GM12875 (cell line): ENCODE measurements around the gene PATE4.

ENCODE experiments used
- H3K4me3 ChIP-seq: one replicate; pipeline ENCODE4 v1.5.1; 2011; ENCODE audit warnings: low read depth, low read length, control low read depth
- TF ChIP-seq, protein P1 (sequence below): IDR thresholded peaks from 2 replicates; pipeline ENCODE4 v1.5.1; 2011; ENCODE audit warnings: low read depth, mild to moderate bottlenecking, control low read depth, inconsistent platforms, low read length, moderate library complexity, borderline replicate concordance; ENCODE audit not compliant: insufficient read depth

Gene PATE4, protein sequence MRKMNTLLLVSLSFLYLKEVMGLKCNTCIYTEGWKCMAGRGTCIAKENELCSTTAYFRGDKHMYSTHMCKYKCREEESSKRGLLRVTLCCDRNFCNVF

DNA sequence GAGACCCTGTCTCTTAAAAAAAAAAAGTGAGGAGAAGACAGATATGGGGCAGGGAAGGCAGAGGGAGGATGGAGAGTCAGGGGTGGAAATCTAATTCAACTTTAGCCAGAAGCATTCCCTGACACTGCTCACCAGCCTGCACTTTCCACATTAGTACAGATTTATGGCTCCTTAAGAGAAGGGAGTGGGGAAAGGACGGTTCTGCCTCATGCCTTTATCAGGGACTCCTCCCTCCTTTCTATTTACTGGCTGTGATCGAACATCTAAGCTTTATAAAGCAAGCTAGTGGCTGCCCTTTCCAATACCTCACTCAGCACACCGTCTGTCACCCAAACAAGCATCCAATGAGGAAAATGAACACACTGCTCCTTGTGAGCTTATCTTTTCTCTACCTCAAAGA lies at the start of gene PATE4:
TSS of gene PATE4 (plus strand) at position 301 of the 400 bp plus-strand sequence. CDS start at position 345, 44 bp downstream.
- H3K4me3 ChIP-seq: no peak within 1 kb of the TSS
- TF ChIP-seq, protein P1, sequence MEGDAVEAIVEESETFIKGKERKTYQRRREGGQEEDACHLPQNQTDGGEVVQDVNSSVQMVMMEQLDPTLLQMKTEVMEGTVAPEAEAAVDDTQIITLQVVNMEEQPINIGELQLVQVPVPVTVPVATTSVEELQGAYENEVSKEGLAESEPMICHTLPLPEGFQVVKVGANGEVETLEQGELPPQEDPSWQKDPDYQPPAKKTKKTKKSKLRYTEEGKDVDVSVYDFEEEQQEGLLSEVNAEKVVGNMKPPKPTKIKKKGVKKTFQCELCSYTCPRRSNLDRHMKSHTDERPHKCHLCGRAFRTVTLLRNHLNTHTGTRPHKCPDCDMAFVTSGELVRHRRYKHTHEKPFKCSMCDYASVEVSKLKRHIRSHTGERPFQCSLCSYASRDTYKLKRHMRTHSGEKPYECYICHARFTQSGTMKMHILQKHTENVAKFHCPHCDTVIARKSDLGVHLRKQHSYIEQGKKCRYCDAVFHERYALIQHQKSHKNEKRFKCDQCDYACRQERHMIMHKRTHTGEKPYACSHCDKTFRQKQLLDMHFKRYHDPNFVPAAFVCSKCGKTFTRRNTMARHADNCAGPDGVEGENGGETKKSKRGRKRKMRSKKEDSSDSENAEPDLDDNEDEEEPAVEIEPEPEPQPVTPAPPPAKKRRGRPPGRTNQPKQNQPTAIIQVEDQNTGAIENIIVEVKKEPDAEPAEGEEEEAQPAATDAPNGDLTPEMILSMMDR: no peak

DNA sequence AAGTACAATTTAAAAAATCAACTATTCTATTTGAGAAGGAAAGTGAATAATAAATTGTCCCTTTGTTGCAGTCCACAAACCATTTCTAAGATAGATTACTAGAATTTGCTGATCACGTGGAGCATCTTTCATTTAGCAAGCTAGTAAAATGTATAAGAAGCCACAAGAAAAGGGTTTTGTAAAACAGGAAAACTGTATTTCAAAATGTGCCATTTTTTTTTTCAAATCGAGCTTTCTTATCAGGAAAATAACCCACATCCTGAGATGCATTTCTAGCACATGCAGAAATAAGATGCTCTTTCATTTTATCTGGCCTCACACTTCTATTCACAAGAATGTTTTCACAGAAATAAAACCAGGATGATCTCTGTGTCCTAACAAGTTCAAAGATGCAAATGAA lies 48.4 kb upstream of the PATE4 start:
- no peak overlapping the region for H3K4me3 ChIP-seq
- TF ChIP-seq, protein P1: no peak

DNA sequence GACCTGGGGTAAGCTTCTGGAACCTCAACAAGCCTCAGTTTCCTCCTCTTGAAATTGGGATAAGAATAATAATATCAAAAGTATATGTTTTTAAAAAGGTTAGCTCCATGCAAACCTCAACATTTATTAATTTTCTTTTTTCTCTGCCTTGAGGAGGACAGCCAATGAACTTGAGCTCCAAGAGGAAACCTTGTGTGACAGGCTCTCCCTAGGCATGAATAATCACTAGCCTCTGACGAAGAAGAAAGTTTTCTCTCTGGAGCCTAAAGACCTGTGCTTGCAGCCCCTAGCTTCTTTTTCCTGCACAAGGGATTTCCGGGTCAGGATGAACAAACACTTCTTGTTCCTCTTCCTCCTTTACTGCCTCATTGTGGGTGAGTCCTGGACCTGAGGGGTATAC lies 45.3 kb upstream of the PATE4 start, which contains the start of gene PATE3:
TSS of gene PATE3 (plus strand) at position 301 of the 400 bp plus-strand sequence. CDS start at position 326, 25 bp downstream.
- no peak within 1 kb of the TSS for H3K4me3 ChIP-seq
- TF ChIP-seq, protein P1: no peak

DNA sequence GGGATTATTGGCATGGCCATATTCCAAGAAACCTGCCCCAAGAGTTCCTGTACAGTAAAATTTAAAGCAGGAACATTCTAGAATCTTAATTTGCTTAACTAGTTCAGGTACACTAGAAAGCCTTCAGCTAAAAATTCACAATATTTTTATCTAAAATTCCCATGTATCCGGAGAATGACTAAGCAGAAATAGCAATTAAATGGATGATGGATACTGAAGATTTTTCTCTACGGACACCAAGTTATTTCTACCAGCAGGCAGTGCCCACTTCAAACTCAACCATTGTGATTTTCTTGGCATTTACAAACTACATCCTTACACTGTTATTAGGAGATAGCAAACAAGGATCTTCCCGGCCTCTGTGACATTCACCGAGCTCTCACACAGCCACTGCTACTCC lies 42.3 kb upstream of the PATE4 start:
- no peak overlapping the region for H3K4me3 ChIP-seq
- TF ChIP-seq, protein P1: no peak

DNA sequence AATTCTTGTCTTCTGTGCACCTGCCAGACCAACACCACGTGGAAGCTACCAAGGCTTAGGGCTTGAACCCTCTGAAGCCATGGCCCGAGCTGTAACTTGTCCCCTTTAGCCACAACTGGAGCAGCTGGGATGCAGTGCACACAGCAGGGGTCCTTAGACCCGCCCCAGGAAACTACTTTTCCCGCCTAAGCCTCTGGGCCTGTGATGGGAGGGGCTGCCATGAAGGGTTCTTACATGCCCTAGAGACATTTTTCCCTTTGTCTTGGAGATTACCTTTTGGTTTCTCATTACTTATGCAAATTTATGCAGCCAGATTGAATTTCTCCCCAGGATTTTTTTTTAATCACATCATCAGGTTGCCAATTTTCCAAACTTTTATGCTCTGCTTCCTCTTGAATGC lies 35.5 kb upstream of the PATE4 start:
- TF ChIP-seq, protein P1: no peak
- H3K4me3 ChIP-seq: no peak overlapping the region

DNA sequence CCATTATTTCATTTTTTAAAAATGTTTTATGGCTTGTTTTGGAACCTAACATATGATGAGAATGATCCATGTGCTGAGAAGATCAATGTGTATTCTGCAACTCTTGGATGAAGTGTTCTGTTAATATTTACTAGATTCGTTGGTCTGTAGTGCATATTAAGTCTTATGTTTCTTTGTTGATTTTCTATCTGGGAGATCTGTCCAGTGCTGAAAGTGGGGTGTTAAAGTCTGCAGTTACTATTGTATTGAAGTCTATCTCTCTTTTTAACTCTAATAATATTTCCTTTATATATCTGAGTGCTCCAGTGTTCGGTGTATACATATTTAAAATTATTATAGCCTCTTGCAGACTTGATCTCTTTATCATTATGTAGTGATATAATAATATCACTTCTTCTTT lies 33.3 kb upstream of the PATE4 start:
- no peak overlapping the region for H3K4me3 ChIP-seq
- TF ChIP-seq, protein P1: no peak

DNA sequence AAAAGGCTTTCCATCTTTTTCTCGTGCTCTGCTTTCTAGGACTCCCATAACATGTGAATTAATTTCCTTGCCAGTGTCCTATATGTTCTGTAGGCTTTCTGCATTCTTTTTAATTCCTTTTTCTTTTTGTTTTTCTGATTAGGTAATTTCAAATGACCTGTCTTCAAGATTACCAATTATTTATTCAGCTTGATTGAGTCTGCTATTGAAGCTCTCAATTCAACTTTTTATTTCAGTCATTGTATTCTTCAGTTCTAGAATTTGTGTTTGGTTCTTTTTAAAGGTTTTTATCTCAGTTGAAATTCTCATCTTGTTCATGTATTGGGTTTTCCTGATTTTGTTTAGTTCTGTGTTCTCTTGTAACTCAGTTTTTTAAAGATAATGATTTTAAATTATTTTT lies 30.7 kb upstream of the PATE4 start:
- TF ChIP-seq, protein P1: no peak
- H3K4me3 ChIP-seq: no peak overlapping the region
